GM23248 (cell line): Measurements from ENCODE around the gene SCN1B.

ENCODE experiments used
- EZH2 ChIP-seq: fragments of 200-600 bp; sonication (generic); IDR thresholded peaks from 2 replicates; pipeline ENCODE4 v1.6.1; 2018; ENCODE audit warnings: antibody characterized with exemption, mild to moderate bottlenecking; ENCODE audit not compliant: insufficient read depth, poor library complexity, severe bottlenecking
- EZH2phosphoT487 ChIP-seq: fragments of 200-600 bp; sonication (generic); IDR thresholded peaks from 2 replicates; pipeline ENCODE4 v1.6.1; 2018; ENCODE audit warnings: antibody characterized with exemption, moderate library complexity, mild to moderate bottlenecking, low read depth; ENCODE audit not compliant: insufficient read depth

DNA sequence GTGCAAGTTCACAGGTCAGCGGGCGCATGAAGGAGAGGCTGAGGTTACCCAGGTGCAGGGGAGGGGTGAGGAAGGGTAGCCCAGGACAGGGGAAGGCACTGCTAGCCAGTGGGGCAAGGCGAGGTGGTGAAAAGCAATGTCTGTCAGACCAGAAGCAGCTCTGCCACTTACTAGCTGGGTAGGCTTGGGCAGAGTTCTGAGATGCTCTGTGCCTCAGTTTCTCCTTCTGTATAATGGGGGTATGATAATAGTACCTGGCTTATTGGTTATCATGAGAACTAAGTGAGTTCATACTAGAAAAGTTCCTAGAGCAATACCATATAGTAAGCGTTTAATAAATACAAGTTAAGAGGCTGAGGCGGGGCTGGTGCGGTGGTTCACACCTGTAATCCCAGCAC, 14.3 kb upstream of the SCN1B start:
- TF ChIP-seq EZH2, result no peak
- no peak for TF ChIP-seq EZH2phosphoT487
